Kidney (tissue), 14 donors: Measurements from ENCODE around the gene SEPTIN10. TPM values are rescaled to one million over a fixed set of nuclear protein-coding genes. Genes with fewer than 3 reads are reported as not detected.

Experiments used
- DNase-seq, 5 donors: peaks; one replicate each; pipeline ENCODE4 v3.0.0-alpha.2; 2013 to 2020
- FAIRE-seq: peaks from 2 replicates; lab custom pipeline; 2012; peaks lifted over from hg19 to GRCh38; lab: Jason Lieb, UNC
- H3K27ac ChIP-seq, 2 donors: one replicate each; pipeline ENCODE4 v1.7.0; 2013; ENCODE audit warnings: low read depth in 2 of 2, low read length in 2 of 2, inconsistent platforms in 1 of 2
- H3K27me3 ChIP-seq: one replicate; pipeline ENCODE4 v1.7.1; 2013; ENCODE audit warnings: low read length, inconsistent platforms; ENCODE audit not compliant: control insufficient read depth, insufficient read depth
- H3K36me3 ChIP-seq, 3 donors: one replicate each; pipeline versions ENCODE4 v1.7.0 to v1.7.1; 2013; ENCODE audit warnings: low read length in 3 of 3, control low read depth in 1 of 3, inconsistent platforms in 1 of 3; ENCODE audit not compliant: insufficient read depth in 3 of 3, control insufficient read depth in 2 of 3
- H3K4me1 ChIP-seq, 3 donors: one replicate each; pipeline versions ENCODE4 v1.7.0 to v1.7.1; 2013; ENCODE audit warnings: low read length in 3 of 3, inconsistent platforms in 1 of 3, low read depth in 1 of 3; ENCODE audit not compliant: control insufficient read depth in 2 of 3, insufficient read depth in 2 of 3
- H3K4me3 ChIP-seq, 3 donors: one replicate each; pipeline versions ENCODE4 v1.7.0 to v1.8.1; 2013; ENCODE audit warnings: low read length in 3 of 3, control low read depth in 1 of 3, inconsistent platforms in 1 of 3
- H3K9ac ChIP-seq, 3 donors: one replicate each; pipeline versions ENCODE4 v1.7.0 to v1.7.1; 2013; ENCODE audit warnings: low read length in 3 of 3, control low read depth in 1 of 3, inconsistent platforms in 1 of 3
- H3K9me3 ChIP-seq, 3 donors: one replicate each; pipeline versions ENCODE4 v1.7.0 to v1.7.1; 2013; ENCODE audit warnings: low read length in 3 of 3, control low read depth in 1 of 3, inconsistent platforms in 1 of 3; ENCODE audit not compliant: control insufficient read depth in 2 of 3, insufficient read depth in 1 of 3
- CTCF ChIP-seq: IDR thresholded peaks from 3 replicates; pipeline ENCODE4 v1.5.1; 2012; ENCODE audit warnings: mild to moderate bottlenecking, moderate library complexity, borderline replicate concordance; ENCODE audit not compliant: insufficient read depth; ENCODE audit errors: extremely low read depth
- intact Hi-C: fragments of 100-400 bp; cut with DNase I; formaldehyde crosslinking; loops from one replicate; pipeline ENCODE4 v1.11.1; 2022
- polyA plus RNA-seq: library from polyadenylated mRNA; stranded (reverse); fragments of 350-450 nt; fragmentation: Illumina TruSeq; extraction: RNeasy Lipid Tissue Mini Kit (QIAGEN cat#74804); gene quantifications from one replicate; pipeline ENCODE4 v1.2.3, GENCODE V29; 2014; ENCODE audit warnings: low read depth, low replicate concordance; ENCODE audit not compliant: insufficient read depth
- total RNA-seq: library from RNA; stranded (reverse); fragmentation: NEBNext Ultra II Directional; extraction: Animal tissue kit (Norgen Biotek cat#: 25700); gene quantifications from one replicate; pipeline ENCODE4 v1.2.1, GENCODE V29; 2021
- donor health status: control.
- donor health status: control.
- donor health status: control.
- donor health status: control.
- donor health status: control.
- donor health status: DM: yes; HTN: yes; CAD: no.
- donor health status: Normal renal cell carcinoma (clear cell type).

Gene SEPTIN10
- total and polyA plus RNA-seq, 2 donors from 2014 or later = 20.8 to 80.7 TPM

GRCh38 chr2:109614715-109615636 is 1.2 kb upstream of the SEPTIN10 start:
- Histone ChIP-seq H3K27ac (peak overlapping the region; percentile 95), H3K36me3 (no peaks in the 10 kb centered on the region), H3K9ac (peak overlapping the region; percentile 14 to 56 (median 43)), H3K27me3 (no peaks in the 10 kb centered on the region), H3K9me3 (no peaks in the 10 kb centered on the region), H3K4me1 (peaks cover 4 to 15% (median 9%) of the 10 kb centered on the region in 3 donors), H3K4me3 (peak overlapping the region; percentile 44 to 85 (median 69))
- TF ChIP-seq CTCF = no peak
- intact Hi-C loops = no loop called here
- FAIRE-seq (no peak), DNase-seq (peak; percentile 49 to 83 (median 62))

- Histone ChIP-seq H3K9me3 (no peaks in the 10 kb centered on the region), H3K4me3 (peak overlapping the region; percentile 78 to 87 (median 85)), H3K27me3 (no peaks in the 10 kb centered on the region), H3K36me3 (no peaks in the 10 kb centered on the region), H3K9ac (peak overlapping the region; percentile 91 to 94 (median 92)), H3K27ac (peak overlapping the region; percentile 95), H3K4me1 (peaks cover 4 to 15% (median 13%) of the 10 kb centered on the region in 3 donors)
- DNase-seq (peak in 4 of 5 donors; percentile 51 to 87 (median 80)), FAIRE-seq (no peak)
- no peak for TF ChIP-seq CTCF
- intact Hi-C loops = no loop called here
These were observed 465 bp downstream of the SEPTIN10 start for GRCh38 chr2:109613081-109613921.

- FAIRE-seq = no peak
- Histone ChIP-seq H3K36me3 (no peaks in the 10 kb centered on the region), H3K9me3 (no peaks in the 10 kb centered on the region), H3K4me1 (peaks cover 3 to 18% (median 15%) of the 10 kb centered on the region in 3 donors), H3K4me3 (peak overlapping the region in 2 of 3 donors; percentile 78 to 85), H3K27me3 (no peaks in the 10 kb centered on the region), H3K27ac (no peak overlapping the region), H3K9ac (no peak overlapping the region)
- no peak for TF ChIP-seq CTCF
- intact Hi-C loops = no loop called here
- peak in 1 of 5 donors; percentile 24 for DNase-seq
These were observed 2.2 kb downstream of the SEPTIN10 start for GRCh38 chr2:109611467-109612095.
